Neural cell (in vitro differentiated cells): Measurements from ENCODE around the gene UMPS. TPM values are rescaled to one million over a fixed set of nuclear protein-coding genes. Genes with fewer than 3 reads are reported as not detected.

Experiments used
- H2AFZ ChIP-seq: fragments of 200-600, 300-800 bp; sonication (generic), shearing (Covaris generic); 2 replicates; pipeline ENCODE4 v1.6.0; 2014; ENCODE audit warnings: low read depth, mild to moderate bottlenecking, antibody characterized with exemption, low read length, moderate library complexity
- H3F3A ChIP-seq: fragments of 200-600 bp; shearing (Covaris generic); 2 replicates; pipeline ENCODE4 v1.6.1; 2016; ENCODE audit warnings: mild to moderate bottlenecking, moderate library complexity, mixed read lengths, antibody characterized with exemption, low read length; ENCODE audit not compliant: insufficient read depth, poor library complexity, severe bottlenecking
- H3K27ac ChIP-seq: fragments of 200-600, 300-800 bp; sonication (generic), shearing (Covaris generic); 2 replicates; pipeline ENCODE4 v1.5.1; 2014; ENCODE audit warnings: mild to moderate bottlenecking, low read length, moderate library complexity
- H3K27me3 ChIP-seq: fragments of 300-800, 200-600 bp; sonication (generic), shearing (Covaris generic); 2 replicates; pipeline ENCODE4 v1.6.0; 2014; ENCODE audit warnings: mild to moderate bottlenecking, low read depth, low read length, moderate library complexity; ENCODE audit not compliant: insufficient read depth
- H3K36me3 ChIP-seq: fragments of 300-800, 200-600 bp; sonication (generic), shearing (Covaris generic); 2 replicates; pipeline ENCODE4 v1.5.1; 2014; ENCODE audit warnings: mild to moderate bottlenecking, antibody characterized with exemption, low read length, moderate library complexity; ENCODE audit not compliant: insufficient read depth
- H3K4me2 ChIP-seq: fragments of 300-800, 200-600 bp; sonication (generic), shearing (Covaris generic); 2 replicates; pipeline ENCODE4 v1.6.0; 2014; ENCODE audit warnings: mild to moderate bottlenecking, low read length
- H3K4me3 ChIP-seq: fragments of 300-800, 200-600 bp; sonication (generic), shearing (Covaris generic); 2 replicates; pipeline ENCODE4 v1.5.1; 2014; ENCODE audit warnings: mild to moderate bottlenecking, low read length, moderate library complexity
- H3K79me2 ChIP-seq: fragments of 200-600 bp; shearing (Covaris generic); replicated peaks from 2 replicates; pipeline ENCODE4 v1.6.0; 2014; ENCODE audit warnings: mild to moderate bottlenecking, low read length, moderate library complexity; ENCODE audit not compliant: insufficient read depth
- H3K9ac ChIP-seq: fragments of 300-800, 200-600 bp; sonication (generic), shearing (Covaris generic); 2 replicates; pipeline ENCODE4 v1.6.1; 2016; ENCODE audit warnings: mild to moderate bottlenecking, low read length, mixed read lengths
- H3K9me2 ChIP-seq: fragments of 200-600 bp; shearing (Covaris generic); 2 replicates; pipeline ENCODE4 v1.6.1; 2016; ENCODE audit warnings: mild to moderate bottlenecking, low read length, mixed read lengths; ENCODE audit not compliant: insufficient read depth
- H3K9me3 ChIP-seq: fragments of 200-600, 300-800 bp; sonication (generic), shearing (Covaris generic); 2 replicates; pipeline ENCODE4 v1.6.1; 2016; ENCODE audit warnings: mild to moderate bottlenecking, mixed run types, low read length, moderate library complexity, mixed read lengths
- H4K20me1 ChIP-seq: fragments of 200-600 bp; shearing (Covaris generic); 2 replicates; pipeline ENCODE4 v1.6.1; 2016; ENCODE audit warnings: mild to moderate bottlenecking, mixed run types; ENCODE audit not compliant: insufficient read depth
- CTCF ChIP-seq: fragments of 450-650 bp; IDR thresholded peaks from 2 replicates; pipeline ENCODE4 v1.5.1; 2014; ENCODE audit warnings: antibody characterized with exemption, mild to moderate bottlenecking, moderate library complexity; ENCODE audit not compliant: poor library complexity, severe bottlenecking
- EP300 ChIP-seq: fragments of 450-650 bp; conservative IDR thresholded peaks from 2 replicates; pipeline ENCODE4 v1.6.1; 2014; ENCODE audit warnings: antibody characterized with exemption, mild to moderate bottlenecking, moderate library complexity; ENCODE audit not compliant: poor library complexity, severe bottlenecking
- EZH2 ChIP-seq: fragments of 200-600, 300-800 bp; shearing (Covaris generic), sonication (generic); IDR thresholded peaks from 2 replicates; pipeline ENCODE4 v1.6.1; 2014; ENCODE audit warnings: antibody characterized with exemption, low read length, borderline replicate concordance, mild to moderate bottlenecking; ENCODE audit not compliant: insufficient read depth, poor library complexity, severe bottlenecking
- MXI1 ChIP-seq: fragments of 450-650 bp; conservative IDR thresholded peaks from 2 replicates; pipeline ENCODE4 v1.6.1; 2014; ENCODE audit warnings: antibody characterized with exemption, mild to moderate bottlenecking; ENCODE audit not compliant: poor library complexity, severe bottlenecking
- POLR2AphosphoS5 ChIP-seq: IDR thresholded peaks from 2 replicates; pipeline ENCODE4 v1.6.1; 2012
- RAD21 ChIP-seq: fragments of 450-650 bp; conservative IDR thresholded peaks from 2 replicates; pipeline ENCODE4 v1.6.1; 2014; ENCODE audit warnings: antibody characterized with exemption, mild to moderate bottlenecking, moderate library complexity
- REST ChIP-seq: IDR thresholded peaks from 2 replicates; pipeline ENCODE4 v1.6.1; 2012; ENCODE audit warnings: borderline replicate concordance
- SMC3 ChIP-seq: fragments of 450-650 bp; conservative IDR thresholded peaks from 2 replicates; pipeline ENCODE4 v1.6.1; 2014; ENCODE audit warnings: antibody characterized with exemption, mild to moderate bottlenecking, moderate library complexity; ENCODE audit not compliant: poor library complexity
- TAF1 ChIP-seq: IDR thresholded peaks from 2 replicates; pipeline ENCODE4 v1.6.1; 2012; ENCODE audit warnings: low read depth
- polyA plus RNA-seq: library from polyadenylated mRNA; depleted of rRNA; stranded (reverse); fragments of >200 nt; gene quantifications from 2 replicates; pipeline ENCODE4 v1.2.3, GENCODE V29; 2014

Gene UMPS
- polyA plus RNA-seq, 1 donor from 2014 or later: 22.5 TPM

- Histone ChIP-seq H3K4me2 (no peak overlapping the region), H3K27me3 (no peaks in the 10 kb centered on the region), H3K27ac (no peak overlapping the region), H3K9me2 (no peaks in the 10 kb centered on the region), H4K20me1 (no peaks in the 10 kb centered on the region), H3K9ac (no peak overlapping the region), H3K9me3 (no peaks in the 10 kb centered on the region), H2AFZ (no peak overlapping the region), H3K4me3 (no peak overlapping the region), H3K79me2 (no peaks in the 10 kb centered on the region), H3K36me3 (no peaks in the 10 kb centered on the region), H3F3A (no peaks in the 10 kb centered on the region)
- TF ChIP-seq TAF1: no peak
- TF ChIP-seq POLR2AphosphoS5: no peak
- TF ChIP-seq MXI1: no peak
- TF ChIP-seq CTCF: no peak
- TF ChIP-seq EP300: no peak
- no peak for TF ChIP-seq EZH2
- TF ChIP-seq RAD21: no peak
- no peak for TF ChIP-seq SMC3
- no peak for TF ChIP-seq REST
Observed at GRCh38 chr3:124699051-124699450, 31.2 kb upstream of the UMPS start.

- no peak overlapping the region for H3K27ac ChIP-seq
- H3K4me3 ChIP-seq: no peak overlapping the region
- H3F3A ChIP-seq: no peaks in the 10 kb centered on the region
- no peaks in the 10 kb centered on the region for H4K20me1 ChIP-seq
- no peaks in the 10 kb centered on the region for H3K27me3 ChIP-seq
- no peaks in the 10 kb centered on the region for H3K79me2 ChIP-seq
- no peaks in the 10 kb centered on the region for H3K9me3 ChIP-seq
- no peaks in the 10 kb centered on the region for H3K36me3 ChIP-seq
- no peak overlapping the region for H2AFZ ChIP-seq
- H3K9ac ChIP-seq: no peak overlapping the region
- no peaks in the 10 kb centered on the region for H3K9me2 ChIP-seq
- TF ChIP-seq REST (no peak), POLR2AphosphoS5 (no peak), RAD21 (no peak), MXI1 (no peak), TAF1 (no peak), SMC3 (no peak), EP300 (no peak), CTCF (no peak), EZH2 (no peak)
- H3K4me2 ChIP-seq: no peak overlapping the region
Observed at GRCh38 chr3:124699686-124700396, 30.4 kb upstream of the UMPS start.
